T-helper 17 cell (primary cell): ENCODE results near the gene INCA1. TPM values are rescaled to one million over a fixed set of nuclear protein-coding genes. Genes with fewer than 3 reads are reported as not detected.

ENCODE experiments used
- ATAC-seq: fragments of 150-1000 bp; cut with Tn5 transposase; 2 replicates; pipeline ENCODE4 v1.10.0; 2021; ENCODE audit warnings: mild to moderate bottlenecking, moderate library complexity
- DNase-seq, 3 donors: peaks; one replicate each; pipeline versions ENCODE4 v3.0.0 to v3.0.0-alpha.2; 2020 to 2021
- H3K9me3 ChIP-seq: one replicate; pipeline ENCODE4 v1.7.0; 2013; ENCODE audit warnings: low read length, mild to moderate bottlenecking; ENCODE audit not compliant: control insufficient read depth, poor library complexity, severe bottlenecking
- H3K27ac Mint-ChIP-seq: one replicate; pipeline ENCODE4 v1.8.0; 2022; ENCODE audit warnings: mild to moderate bottlenecking, moderate library complexity, mixed read lengths
- H3K27me3 Mint-ChIP-seq: one replicate; pipeline ENCODE4 v1.8.0; 2022; ENCODE audit warnings: mixed read lengths
- H3K36me3 Mint-ChIP-seq: one replicate; pipeline ENCODE4 v1.8.0; 2022; ENCODE audit warnings: low read depth, mixed read lengths
- H3K4me1 Mint-ChIP-seq: one replicate; pipeline ENCODE4 v1.8.0; 2022; ENCODE audit warnings: mild to moderate bottlenecking, mixed read lengths
- H3K4me3 Mint-ChIP-seq: one replicate; pipeline ENCODE4 v1.8.0; 2022; ENCODE audit warnings: mild to moderate bottlenecking, moderate library complexity, mixed read lengths
- total RNA-seq, 4 donors: library from RNA in 2 of 4; stranded (reverse) in 2 of 4; gene quantifications; one replicate each; pipeline ENCODE4 v1.2.3 and lab custom pipeline; 2022 to 2026

The INCA1 gene
- total RNA-seq, 2 donors from 2014 or later: not detected

DNA sequence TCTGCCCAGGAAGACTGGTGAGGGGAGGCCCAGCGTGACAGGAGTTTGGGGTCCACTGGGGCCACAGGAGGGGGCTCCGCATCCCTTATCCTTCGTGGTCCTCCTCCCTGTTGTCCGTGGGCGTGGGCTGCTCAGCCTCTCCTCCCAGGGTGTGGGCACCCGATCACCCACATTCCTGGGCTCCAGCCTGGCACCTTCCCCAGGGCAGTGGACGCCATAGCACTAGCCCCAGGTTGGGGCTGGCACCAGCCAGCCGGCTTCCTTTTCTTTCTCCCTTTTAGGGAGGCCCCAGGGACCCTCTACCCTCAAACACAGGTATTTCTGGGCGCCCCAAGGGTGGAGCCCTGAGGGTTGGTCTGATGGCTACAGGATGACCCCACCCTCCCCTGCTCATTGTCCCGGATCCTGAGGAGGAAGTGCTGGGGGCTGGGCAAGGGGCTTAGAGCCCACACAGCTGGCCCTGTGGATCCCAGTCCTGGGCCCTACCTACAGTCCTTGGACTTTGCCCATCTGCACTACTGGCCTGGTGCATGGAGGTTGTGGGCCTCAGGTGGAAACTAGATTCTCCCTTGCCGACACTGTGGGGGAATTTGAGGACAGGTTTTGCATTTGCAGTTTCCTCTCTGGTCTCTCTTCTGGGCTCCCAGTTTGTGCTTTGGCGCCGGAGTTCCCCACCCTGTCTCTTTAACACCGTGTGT, 1.6 kb upstream of the INCA1 start:
- DNase-seq: no peak
- Mint-ChIP-seq H3K27ac (peak overlapping the region; percentile 88), H3K4me1 (peaks cover 28% of the 10 kb centered on the region), H3K36me3 (peaks cover under 1% of the 10 kb centered on the region), H3K4me3 (peak overlapping the region; percentile 90), H3K27me3 (no peaks in the 10 kb centered on the region)
- ATAC-seq: peak; percentile 23
- no peaks in the 10 kb centered on the region for H3K9me3 ChIP-seq

DNA sequence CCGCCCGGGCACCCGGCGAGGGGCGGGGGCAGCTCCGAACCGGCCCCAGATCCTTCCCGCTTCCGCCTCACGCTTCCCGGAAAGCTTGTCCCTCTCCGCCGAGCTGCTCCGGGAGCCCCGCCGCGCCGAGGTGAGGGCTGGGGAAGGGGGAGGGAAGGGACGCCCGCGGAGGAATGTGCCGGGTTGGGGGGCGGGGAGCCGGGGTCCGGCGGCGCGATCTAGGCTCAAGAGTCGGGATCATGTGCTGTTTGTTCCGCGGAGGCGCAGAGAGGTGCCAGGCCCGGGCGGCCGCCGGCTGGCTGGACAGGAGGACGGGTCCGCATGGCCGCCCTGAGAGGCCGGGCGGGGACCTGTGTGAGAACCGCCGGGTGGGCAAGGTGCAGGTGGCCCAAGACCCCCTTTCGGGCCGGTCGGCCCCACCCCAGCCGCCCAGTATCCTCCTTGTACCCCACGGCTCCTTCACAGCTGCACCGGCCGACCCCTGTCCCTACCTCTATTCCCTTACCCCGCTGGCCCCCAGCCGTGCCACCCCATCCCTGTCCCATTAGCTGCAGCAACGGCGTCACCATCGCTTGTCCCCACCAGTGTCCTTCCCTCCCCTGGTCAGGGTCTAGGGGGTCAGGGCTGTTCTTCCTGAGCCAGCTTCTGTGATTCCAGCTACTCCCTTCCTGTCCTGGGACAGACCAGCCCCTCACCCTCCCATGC, 857 bp upstream of the INCA1 start:
- ATAC-seq (no peak), DNase-seq (no peak)
- no peaks in the 10 kb centered on the region for H3K9me3 ChIP-seq
- H3K36me3 Mint-ChIP-seq: no peaks in the 10 kb centered on the region
- H3K27ac Mint-ChIP-seq: peak overlapping the region; percentile 88
- peak overlapping the region; percentile 90 for H3K4me3 Mint-ChIP-seq
- H3K4me1 Mint-ChIP-seq: peaks cover 28% of the 10 kb centered on the region
- H3K27me3 Mint-ChIP-seq: no peaks in the 10 kb centered on the region

DNA sequence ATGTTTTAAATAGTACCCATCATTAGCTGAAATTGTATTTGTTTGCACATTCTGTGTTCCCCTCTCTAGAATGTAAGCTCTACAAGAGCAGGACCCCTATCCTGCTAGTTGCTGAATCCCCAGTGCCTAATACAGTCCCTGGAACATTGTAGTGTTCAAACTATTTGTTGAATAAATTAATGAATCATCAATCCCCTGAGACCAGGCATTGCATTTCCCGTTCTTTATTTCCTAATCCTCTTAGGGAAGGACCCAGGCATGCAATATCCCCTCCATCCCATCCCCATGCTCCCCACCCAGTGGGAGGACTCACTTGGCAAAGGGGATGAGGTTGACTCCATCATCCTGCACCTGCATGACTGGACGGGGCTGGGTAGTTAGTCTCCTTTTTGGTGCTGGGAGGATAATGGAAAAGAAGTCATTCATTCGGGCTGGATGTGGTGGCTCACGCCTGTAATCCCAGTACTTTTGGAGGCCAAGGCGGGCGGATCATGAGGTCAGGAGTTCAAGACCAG, 3.2 kb downstream of the INCA1 start:
- H3K4me1 Mint-ChIP-seq: peaks cover 24% of the 10 kb centered on the region
- no peaks in the 10 kb centered on the region for H3K27me3 Mint-ChIP-seq
- ATAC-seq (no peak), DNase-seq (no peak)
- no peak overlapping the region for H3K27ac Mint-ChIP-seq
- no peaks in the 10 kb centered on the region for H3K36me3 Mint-ChIP-seq
- H3K9me3 ChIP-seq: no peaks in the 10 kb centered on the region
- H3K4me3 Mint-ChIP-seq: no peak overlapping the region

DNA sequence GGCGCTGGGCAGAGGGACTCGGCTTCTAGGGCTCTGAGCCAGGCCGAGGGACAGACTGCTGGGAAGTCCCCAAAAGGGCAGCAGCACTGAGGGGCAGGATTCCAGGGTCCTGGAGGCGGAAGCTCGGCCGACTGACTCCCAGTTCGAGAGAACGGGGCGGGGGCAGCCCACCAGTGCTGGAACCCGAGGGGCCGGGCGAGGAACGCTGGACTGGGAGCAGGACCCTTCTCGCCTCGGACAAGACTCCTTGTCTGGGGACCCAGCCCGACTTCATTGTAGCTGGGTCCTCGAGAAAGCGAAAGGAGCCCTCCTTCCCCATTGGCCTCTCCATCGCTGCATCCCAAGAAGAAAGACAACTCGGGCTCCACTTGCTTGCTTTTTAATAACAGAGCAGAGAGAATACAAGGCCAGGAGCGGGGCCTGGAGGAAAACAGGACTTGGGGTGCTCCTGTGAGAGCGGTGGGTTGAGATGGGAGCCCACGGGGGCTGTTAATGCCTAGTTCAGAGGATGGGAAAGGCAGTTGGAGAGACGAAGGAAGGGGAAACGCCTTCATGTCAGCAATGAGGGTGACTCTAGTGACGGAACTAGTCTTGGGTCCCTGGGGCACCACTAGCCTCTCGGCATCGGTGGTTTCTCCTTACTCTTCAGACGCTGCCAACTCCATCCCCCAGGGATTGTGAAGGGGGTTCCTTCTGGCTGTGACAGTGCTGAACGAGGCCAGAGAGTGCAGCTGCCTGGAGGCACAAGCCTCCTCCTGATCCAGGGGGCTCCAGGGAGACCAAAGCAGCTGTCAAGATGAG, 9.4 kb downstream of the INCA1 start:
- H3K27ac Mint-ChIP-seq: peak overlapping the region; percentile 94

DNA sequence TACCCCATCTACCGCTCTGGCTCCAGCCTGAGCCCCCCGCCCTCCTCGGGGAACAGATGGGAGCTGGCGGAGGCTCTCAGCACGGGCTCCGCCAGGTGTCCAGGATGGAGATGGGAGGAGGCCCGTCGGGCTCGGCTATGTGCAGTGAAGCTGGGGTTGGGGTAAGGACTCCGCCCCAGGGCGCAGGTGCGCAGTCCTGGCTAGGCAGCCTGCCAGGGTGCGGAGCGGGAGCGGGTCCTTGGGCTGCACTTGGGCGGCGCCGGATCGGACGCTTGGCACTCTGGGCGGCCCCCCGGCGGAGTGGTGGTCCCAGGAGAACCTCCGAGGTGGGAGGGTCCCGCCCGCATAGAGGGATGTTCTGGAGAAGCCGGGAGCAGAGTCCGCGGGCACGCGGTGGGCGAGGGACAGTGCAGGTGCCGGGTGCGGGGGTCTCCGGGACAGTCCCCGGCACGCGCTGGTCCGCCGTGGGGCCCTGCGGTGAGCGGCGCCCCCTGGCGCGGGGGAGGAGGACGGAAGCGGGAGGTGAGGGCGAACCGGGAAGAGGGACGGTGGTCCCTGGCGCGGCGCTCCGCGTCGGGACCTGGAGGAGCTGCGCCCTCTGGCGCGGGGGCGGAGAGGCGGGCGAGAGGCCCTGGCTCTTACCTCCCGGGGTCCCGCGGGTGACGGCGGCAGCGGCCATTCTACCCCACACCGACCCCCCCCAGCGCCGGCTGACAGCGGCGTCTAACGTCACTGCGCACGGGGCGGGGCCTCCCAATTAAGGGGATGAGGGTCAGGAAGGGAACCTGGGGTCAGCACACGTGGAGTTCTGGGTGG, 10.2 kb downstream of the INCA1 start, which contains the start of gene CAMTA2:
Gene CAMTA2, minus strand, starts transcription at position 725 of the 816 bp plus-strand sequence. CDS start 1,453 bp downstream, outside the sequence.
- ATAC-seq (peak; percentile 93), DNase-seq (peak; percentile 76 to 84 (median 79))
- Mint-ChIP-seq H3K27me3 (no peaks in the 10 kb centered on the region), H3K4me1 (peaks cover 42% of the 10 kb centered on the region), H3K36me3 (peaks cover 7% of the 10 kb centered on the region), H3K4me3 (peak within 1 kb of the TSS; percentile 93), H3K27ac (peak within 1 kb of the TSS; percentile 94)
- H3K9me3 ChIP-seq: no peaks in the 10 kb centered on the region

More for the DNA sequence above, 9.4 kb downstream of the INCA1 start:
- Mint-ChIP-seq H3K36me3 (peaks cover 3% of the 10 kb centered on the region), H3K4me1 (peaks cover 40% of the 10 kb centered on the region), H3K27me3 (no peaks in the 10 kb centered on the region), H3K4me3 (peak overlapping the region; percentile 93)
- no peaks in the 10 kb centered on the region for H3K9me3 ChIP-seq
- DNase-seq (no peak), ATAC-seq (peak; percentile 14)

DNA sequence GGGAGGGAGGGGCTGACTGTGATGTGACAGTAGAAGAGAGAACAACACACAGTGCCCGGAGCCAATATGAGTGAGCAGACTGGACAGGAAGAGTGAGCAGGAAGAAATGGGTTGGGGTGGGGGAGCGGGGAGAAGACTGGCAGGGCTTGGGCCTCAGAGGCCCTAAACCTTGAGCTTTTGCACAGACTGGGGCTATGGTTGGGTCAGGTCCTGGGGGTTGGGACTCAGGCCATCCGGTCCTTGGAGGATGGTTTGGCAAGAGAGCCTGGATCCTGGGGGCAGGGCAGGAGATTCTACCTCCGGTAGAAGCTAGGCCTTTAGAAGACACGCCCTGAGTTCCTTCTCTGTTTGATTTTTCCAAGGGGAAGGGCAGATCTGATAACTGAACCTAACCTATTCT, 10.9 kb downstream of the INCA1 start:
- no peaks in the 10 kb centered on the region for H3K9me3 ChIP-seq
- Mint-ChIP-seq H3K4me1 (peaks cover 38% of the 10 kb centered on the region), H3K27me3 (no peaks in the 10 kb centered on the region), H3K36me3 (peaks cover 7% of the 10 kb centered on the region), H3K4me3 (peak overlapping the region; percentile 93), H3K27ac (peak overlapping the region; percentile 94)
- no peak for DNase-seq
- no peak for ATAC-seq

DNA sequence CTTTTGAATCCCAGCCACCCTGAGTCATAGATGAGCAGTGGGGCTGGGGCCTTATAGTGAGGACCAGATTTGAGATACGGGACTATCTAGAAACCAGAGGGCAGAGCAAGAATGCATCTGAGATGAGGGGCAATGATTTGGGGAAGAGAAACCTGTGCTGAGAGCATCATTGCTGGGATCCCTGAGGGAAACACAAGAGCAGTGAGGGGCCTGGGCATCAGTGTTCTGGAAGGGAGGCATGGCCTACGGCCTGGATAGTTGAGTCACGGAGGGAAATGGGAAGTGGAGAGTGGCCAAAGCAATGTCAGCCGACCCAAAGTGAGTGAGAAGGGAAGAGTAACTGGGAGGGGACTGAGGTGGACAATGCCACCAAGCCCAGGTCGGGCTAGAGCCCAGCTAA, 15.0 kb downstream of the INCA1 start:
- no peaks in the 10 kb centered on the region for H3K9me3 ChIP-seq
- DNase-seq (no peak), ATAC-seq (no peak)
- Mint-ChIP-seq H3K4me3 (no peak overlapping the region), H3K27me3 (no peaks in the 10 kb centered on the region), H3K4me1 (peaks cover 28% of the 10 kb centered on the region), H3K36me3 (peaks cover 15% of the 10 kb centered on the region), H3K27ac (peak overlapping the region; percentile 34)

DNA sequence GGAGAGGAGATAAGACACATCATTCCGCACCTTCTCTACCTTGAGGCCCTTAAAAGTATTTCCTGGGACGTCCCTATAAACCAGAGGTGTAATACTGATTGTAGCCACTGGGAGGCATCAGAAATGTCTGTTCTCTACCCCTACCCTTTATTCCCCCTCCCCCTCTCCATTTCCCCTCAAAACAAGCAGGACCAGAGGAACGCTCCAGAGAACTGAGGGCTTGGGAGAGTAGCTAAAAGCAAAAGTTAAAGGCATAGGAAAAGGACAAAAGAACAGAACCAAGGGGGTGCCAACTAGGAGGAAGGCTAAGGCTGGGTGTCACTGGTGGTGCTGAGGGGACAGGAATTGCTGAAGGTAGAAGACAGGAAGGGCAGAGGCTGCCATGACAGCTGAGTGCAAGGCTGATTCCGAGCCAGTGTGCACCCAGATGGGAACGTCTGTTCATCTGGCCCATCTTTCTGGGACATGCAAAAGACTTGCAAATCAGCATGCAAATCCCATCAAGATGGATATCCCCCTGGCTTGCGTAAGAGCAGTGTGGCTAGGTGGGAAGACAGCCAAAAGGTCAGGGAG, 16.6 kb downstream of the INCA1 start:
- no peaks in the 10 kb centered on the region for H3K9me3 ChIP-seq
- H3K27ac Mint-ChIP-seq: peak overlapping the region; percentile 84
- ATAC-seq: peak; percentile 92
- peaks cover 18% of the 10 kb centered on the region for H3K4me1 Mint-ChIP-seq
- DNase-seq: peak in 1 of 3 donors; percentile 29
- peak overlapping the region; percentile 63 for H3K4me3 Mint-ChIP-seq
- H3K36me3 Mint-ChIP-seq: peaks cover 16% of the 10 kb centered on the region
- no peaks in the 10 kb centered on the region for H3K27me3 Mint-ChIP-seq

DNA sequence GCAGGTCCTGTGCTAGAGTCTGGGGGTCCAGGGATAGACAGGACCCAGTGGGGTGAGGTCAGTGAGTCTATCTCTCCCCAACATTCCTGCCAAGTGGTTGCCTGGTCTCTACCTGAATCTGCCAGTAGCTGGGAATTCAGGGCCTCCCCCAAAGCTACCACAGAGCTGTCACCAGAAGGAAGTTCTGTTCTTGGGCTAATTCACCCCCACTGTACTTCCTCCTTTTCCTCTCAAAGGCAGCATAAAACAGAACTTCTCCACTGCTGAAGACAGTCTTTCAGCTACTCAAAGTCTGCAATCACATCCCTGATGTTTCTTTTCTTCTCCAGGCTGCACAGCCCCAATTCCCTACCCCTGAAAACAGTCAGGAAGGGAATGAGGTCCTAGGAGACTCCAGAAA, 18.6 kb downstream of the INCA1 start:
- DNase-seq (no peak), ATAC-seq (no peak)
- H3K9me3 ChIP-seq: no peaks in the 10 kb centered on the region
- Mint-ChIP-seq H3K27ac (no peak overlapping the region), H3K4me1 (peaks cover 21% of the 10 kb centered on the region), H3K27me3 (no peaks in the 10 kb centered on the region), H3K4me3 (no peak overlapping the region), H3K36me3 (peaks cover 21% of the 10 kb centered on the region)

DNA sequence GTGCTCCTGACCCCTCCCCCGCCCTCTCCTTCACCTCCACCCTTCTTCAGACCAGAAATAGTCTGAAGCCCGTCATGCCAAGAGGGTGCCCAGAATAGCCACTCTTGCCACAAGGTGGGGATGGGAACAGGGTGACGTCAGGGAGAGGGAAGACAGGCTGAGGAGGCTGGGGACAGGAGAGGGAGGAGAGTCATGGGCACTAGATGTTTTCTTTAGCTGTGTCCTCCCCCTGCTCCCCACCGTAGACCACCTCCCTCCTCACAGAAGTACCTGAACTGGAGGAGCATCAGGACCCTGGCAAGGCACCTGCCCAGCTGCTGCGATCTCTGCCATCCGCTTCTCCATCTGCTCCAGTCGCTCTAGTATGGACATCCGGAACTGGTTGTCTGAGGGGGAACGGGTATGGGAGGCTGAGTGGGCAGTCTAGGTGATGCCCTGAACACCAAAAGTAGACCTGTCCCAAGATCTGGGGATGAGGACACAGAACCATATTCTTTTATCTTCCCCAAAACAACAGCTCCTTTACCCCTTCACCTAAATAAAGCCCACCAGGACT, 23.1 kb downstream of the INCA1 start:
- Mint-ChIP-seq H3K27ac (peak overlapping the region; percentile 89), H3K27me3 (no peaks in the 10 kb centered on the region), H3K4me3 (no peak overlapping the region), H3K36me3 (peaks cover 14% of the 10 kb centered on the region), H3K4me1 (peaks cover 18% of the 10 kb centered on the region)
- ATAC-seq (no peak), DNase-seq (no peak)
- no peaks in the 10 kb centered on the region for H3K9me3 ChIP-seq

DNA sequence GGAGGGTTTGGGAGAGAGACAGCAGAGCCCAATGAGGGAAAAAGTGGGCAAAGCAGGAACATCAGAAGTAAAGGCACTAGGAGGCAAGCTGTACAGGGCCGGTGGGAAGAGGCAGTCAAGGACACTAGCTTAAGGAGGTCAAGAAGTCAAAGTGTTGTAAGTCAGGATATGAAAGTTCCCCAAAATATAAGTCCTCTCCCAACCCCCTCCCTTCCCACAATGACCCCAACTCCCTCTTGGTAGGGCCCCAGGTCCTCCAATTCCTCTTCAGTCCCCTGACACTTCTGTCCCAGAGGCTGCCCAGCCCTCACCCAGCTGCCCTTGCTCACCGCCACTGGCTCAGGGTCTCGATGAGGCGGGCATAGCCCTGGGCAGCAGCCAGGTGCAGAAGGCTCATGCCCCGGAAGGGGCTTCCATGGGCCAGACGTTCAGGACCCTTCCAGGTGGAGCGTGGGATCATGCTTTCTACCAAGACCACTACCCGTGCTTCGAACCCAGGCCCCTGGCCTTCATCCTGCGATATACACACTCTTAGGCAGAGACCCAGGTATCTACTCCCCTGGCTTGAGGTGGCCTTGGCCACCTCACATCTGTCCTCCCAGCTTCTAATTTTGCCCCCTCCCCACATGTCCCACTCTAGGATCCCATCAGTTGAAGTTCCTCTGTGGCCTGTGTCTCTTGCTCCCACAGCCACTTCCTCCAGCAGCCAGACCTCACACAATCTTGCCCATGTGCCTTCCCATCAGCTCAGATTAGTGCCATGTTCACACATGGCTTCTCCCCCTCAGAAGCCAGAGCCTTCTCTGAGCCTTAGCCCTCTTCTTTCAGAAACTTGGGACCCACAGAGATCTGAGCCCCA, 23.8 kb downstream of the INCA1 start:
- Mint-ChIP-seq H3K4me3 (no peak overlapping the region), H3K36me3 (peaks cover 14% of the 10 kb centered on the region), H3K27me3 (no peaks in the 10 kb centered on the region), H3K4me1 (peaks cover 18% of the 10 kb centered on the region), H3K27ac (peak overlapping the region; percentile 89)
- DNase-seq: no peak
- no peak for ATAC-seq
- H3K9me3 ChIP-seq: no peaks in the 10 kb centered on the region
